Posterior cingulate gyrus (tissue), 11 donors: Measurements from ENCODE around the gene PWWP2A.
A peak's percentile ranks its signal among the peaks of the same experiment; 100 is the strongest.
"Not testable (repeated sequence)": the region's sequence is repeated elsewhere in the genome, so short reads cannot be mapped to it uniquely, and the experiment has no call there.

Source experiments
- DNase-seq, 10 donors: peaks; one replicate each; pipeline versions ENCODE4 v3.0.0 to v3.0.0-alpha.2; 2020 to 2021; ENCODE audit warnings: mixed read lengths in 3 of 10
- intact Hi-C: fragments of 100-400 bp; cut with DNase I; formaldehyde crosslinking; loops from one replicate; pipeline ENCODE4 v1.15.1; 2023

The PWWP2A gene

GRCh38 chr5:160119142-160119904 is at the start of gene PWWP2A:
PWWP2A (minus strand) TSS chr5:160119450; CDS start chr5:160119388, 62 bp downstream.
- intact Hi-C loops: loop anchor here (2.0 kb wide), 2 partner anchors 47 to 55 kb away; no protein-coding TSS in a partner anchor
- peak; percentile 96 to 100 (median 99) for DNase-seq

DNA sequence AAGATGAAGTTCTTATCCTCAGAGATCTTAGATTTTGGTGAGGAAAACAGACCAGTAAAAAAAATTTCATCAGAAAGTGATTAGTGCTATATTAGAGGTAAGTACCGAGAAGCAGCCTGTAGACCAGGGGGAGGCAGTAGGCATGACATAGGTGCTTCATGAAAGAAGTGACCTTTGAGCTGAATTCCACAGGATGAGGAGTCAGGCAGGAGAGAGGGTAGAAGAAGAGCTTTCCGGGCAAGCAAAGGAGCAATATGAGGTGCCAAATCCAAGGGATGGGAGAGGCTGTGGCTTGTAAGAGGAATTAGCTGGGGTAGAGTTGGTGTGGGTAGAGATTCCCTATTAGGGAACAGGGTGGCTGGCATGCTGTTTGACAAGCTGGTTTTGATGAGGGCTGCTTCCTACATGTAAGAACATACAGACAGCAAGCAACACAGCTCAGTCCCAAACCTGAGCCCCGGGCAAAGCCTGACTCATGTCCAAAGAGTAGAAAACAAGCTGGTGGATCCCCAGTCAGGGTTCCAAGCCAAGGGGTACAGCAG is 48.4 kb upstream of the PWWP2A start:
- intact Hi-C loops: loop anchor here (2.0 kb wide), 1 partner anchor 49 kb away; the partner anchor contains the start of gene PWWP2A
- DNase-seq: no peak

DNA sequence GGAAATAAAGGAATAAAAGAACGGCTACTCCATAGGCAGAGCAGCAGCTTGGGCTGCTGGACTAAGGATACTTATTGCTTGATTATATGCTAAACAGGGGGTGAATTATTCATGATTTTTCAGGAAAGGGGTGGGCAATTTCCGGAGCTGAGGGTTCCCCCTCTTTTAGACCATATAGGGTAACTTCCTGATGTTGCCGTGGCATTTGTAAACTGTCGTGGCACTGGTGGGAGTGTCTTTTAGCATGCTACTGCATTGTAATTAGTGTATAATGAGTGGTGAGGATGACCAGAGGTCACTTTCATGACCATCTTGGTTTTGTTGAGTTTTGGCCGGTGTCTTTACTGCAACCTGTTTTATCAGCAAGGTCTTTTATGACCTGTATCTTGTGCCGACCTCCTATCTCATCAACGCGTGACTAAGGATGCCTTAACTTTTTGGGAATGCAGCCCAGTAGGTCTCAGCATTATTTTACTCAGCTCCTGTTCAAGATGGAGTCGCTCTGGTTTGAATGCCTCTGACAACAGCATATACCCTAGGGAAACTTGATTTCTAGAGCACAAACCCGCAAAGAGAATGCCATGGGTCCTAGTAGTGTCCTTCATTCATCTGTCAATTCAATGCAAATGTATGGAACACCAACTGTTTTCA is 47.8 kb upstream of the PWWP2A start:
- intact Hi-C loops: loop anchor here (2.0 kb wide), 1 partner anchor 48 kb away; the partner anchor contains the start of gene PWWP2A
- peak in 1 of 10 donors; percentile 2 for DNase-seq

- DNase-seq: peak in 1 of 10 donors; percentile 9
- intact Hi-C loops: loop anchor here (2.0 kb wide), 1 partner anchor 48 kb away; the partner anchor contains the start of gene PWWP2A
Observed at GRCh38 chr5:160166069-160166972, 47.1 kb upstream of the PWWP2A start.

DNA sequence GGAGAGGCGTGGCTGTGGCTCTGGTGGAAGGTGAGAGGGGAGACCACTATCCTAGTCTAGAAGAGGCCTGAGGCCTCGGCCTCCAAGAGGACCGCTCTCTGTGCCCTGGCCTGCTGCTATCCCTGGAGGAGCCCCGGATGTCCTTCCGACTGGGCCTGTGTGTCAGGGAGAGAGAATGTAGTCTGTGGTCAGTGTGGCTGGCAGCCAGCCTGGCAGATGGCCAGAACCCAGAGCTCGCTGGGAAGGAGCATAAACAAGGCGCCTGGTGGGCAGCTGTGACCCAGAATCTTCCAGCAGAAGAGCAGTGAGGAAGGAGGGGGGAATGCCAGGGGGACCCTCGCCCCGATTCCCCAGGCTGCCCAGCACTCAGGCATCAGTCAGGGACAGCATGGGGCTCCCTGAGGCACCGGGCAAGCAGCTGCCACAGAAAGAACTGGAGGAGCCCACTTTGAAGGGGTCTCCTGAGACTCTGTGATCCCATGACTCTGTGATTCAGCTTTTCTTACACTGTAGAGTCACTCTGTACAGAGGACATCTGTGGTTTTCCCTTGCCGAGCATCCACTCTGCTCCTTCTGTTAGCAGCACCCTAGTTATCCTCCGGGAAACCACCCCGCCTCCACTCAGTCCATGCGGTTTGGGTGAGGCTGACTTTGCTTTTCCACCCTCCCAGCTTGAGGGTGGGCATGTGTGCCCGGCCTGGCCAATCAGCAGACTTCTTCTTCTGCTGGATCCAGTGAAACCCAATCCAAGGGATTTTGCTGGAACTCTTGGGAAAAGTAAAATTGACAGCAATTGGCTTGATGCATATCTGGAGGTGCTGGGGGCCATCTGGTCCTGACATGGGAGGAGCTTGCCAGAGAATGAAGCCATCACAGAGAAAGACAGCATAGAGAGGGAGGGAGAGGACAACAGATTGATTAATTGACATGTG is 46.2 kb upstream of the PWWP2A start:
- DNase-seq: peak; percentile 75 to 97 (median 88)
- intact Hi-C loops: loop anchor here (2.0 kb wide), 1 partner anchor 47 kb away; the partner anchor contains the start of gene PWWP2A

DNA sequence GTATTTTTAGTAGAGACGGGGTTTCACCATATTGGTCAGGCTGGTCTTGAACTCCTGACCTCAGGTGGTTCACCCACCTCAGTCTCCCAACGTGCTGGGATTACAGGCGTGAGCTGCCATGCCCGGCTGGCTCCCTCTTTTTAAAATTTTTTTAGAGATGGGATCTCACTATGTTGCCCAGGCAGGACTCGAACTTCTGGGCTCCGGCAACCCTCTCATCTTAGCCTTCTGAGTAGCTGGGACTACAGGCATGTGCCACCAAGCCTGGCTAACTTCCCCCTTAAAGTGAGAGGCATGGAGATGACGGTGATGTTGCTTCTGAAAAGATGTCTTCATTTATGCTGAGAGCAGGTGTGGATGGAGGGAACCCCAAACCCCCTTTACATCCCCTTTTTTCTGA is 43.7 kb upstream of the PWWP2A start:
- no peak for DNase-seq
- intact Hi-C loops: no loop called here

GRCh38 chr5:160161626-160162025 is 42.4 kb upstream of the PWWP2A start:
- no peak for DNase-seq
- intact Hi-C loops: no loop called here

GRCh38 chr5:160160875-160161274 is 41.6 kb upstream of the PWWP2A start:
- intact Hi-C loops, DNase-seq: not testable (repeated sequence)

GRCh38 chr5:160159991-160160792 is 40.9 kb upstream of the PWWP2A start:
- intact Hi-C loops: no loop called here
- peak in 1 of 10 donors; percentile 53 for DNase-seq

DNA sequence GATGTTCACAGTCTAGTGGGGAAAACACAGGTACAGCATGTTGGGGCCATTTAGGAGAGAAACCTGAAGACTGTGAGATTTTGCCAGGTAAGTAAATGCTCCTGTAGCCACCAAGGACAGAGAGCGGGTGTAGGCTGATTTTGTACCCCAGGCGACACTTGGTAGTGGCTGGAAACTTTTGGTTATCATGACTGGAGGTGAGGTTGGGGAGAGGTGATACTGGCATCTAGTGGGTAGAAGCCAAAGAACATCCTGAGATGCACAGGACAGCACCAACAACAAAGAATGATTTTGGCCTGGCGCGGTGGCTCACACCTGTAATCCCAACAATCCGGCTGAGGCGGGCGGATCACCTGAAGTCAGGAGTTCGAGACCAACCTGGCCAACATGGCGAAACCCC is 38.8 kb upstream of the PWWP2A start:
- no peak for DNase-seq
- intact Hi-C loops: no loop called here

DNA sequence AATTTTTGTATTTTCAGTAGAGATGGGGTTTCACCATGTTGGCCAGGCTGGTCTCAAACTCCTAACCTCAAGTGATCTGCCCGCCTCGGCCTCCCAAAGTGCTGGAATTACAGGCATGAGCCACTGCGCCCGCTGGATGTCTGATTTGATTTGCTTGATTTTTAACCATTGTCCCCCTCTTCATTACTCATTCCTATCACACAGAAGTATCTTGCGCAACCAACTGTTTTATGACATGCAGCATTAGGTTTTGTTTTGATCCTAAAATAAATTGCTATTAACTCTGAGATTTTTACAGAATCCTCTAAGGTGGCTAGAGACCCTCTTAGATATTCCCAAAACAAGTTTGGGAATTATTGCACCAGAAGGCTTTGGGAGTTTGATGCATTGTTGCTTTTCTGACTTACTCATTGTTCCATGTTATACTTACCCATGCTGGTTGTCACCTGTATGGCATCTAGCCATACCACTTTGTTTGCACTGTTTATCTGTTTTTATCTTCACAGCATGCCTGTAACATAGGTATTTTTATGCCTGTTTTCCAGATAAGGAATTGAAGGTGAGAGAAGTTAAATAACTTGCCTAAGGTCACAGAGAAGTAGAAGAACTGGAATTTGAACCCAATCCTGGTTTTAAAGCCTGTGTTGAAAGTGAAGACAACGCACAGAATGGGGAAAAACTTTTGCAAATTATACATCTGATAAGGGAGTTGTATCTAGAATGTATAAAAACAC is 35.9 kb upstream of the PWWP2A start:
- intact Hi-C loops: no loop called here

GRCh38 chr5:160152901-160153300 is 33.7 kb upstream of the PWWP2A start:
- intact Hi-C loops: no loop called here

More for the DNA sequence above, 35.9 kb upstream of the PWWP2A start:
- peak in 1 of 10 donors; percentile 1 for DNase-seq

GRCh38 chr5:160152287-160152686 is 33.0 kb upstream of the PWWP2A start:
- no peak for DNase-seq
- intact Hi-C loops: no loop called here

More at GRCh38 chr5:160152901-160153300, 33.7 kb upstream of the PWWP2A start:
- no peak for DNase-seq

- intact Hi-C loops: no loop called here
- DNase-seq: peak in 1 of 10 donors; percentile 3
Observed at GRCh38 chr5:160151017-160151416, 31.8 kb upstream of the PWWP2A start.

GRCh38 chr5:160150381-160150780 is 31.1 kb upstream of the PWWP2A start:
- intact Hi-C loops: no loop called here
- DNase-seq: no peak

- peak in 1 of 10 donors; percentile 27 for DNase-seq
- intact Hi-C loops: not testable (repeated sequence)
Observed at GRCh38 chr5:160144436-160144835, 25.2 kb upstream of the PWWP2A start.

GRCh38 chr5:160134332-160134731 is 15.1 kb upstream of the PWWP2A start:
- intact Hi-C loops: no loop called here
- DNase-seq: no peak
